Endothelial cell (in vitro differentiated cells): Measurements from ENCODE around the gene PRSS48. TPM values are rescaled to one million over a fixed set of nuclear protein-coding genes. Genes with fewer than 3 reads are reported as not detected.
A peak's percentile ranks its signal among the peaks of the same experiment; 100 is the strongest.
"Not testable (repeated sequence)": the region's sequence is repeated elsewhere in the genome, so short reads cannot be mapped to it uniquely, and the experiment has no call there.

ENCODE experiments used
- DNase-seq: peaks from one replicate; pipeline ENCODE4 v3.0.0; 2021; ENCODE audit warnings: low spot score
- H3K27ac Mint-ChIP-seq: one replicate; pipeline ENCODE4 v1.8.0; 2021; ENCODE audit warnings: mixed read lengths, inconsistent platforms; ENCODE audit not compliant: unreplicated experiment
- H3K27me3 Mint-ChIP-seq: one replicate; pipeline ENCODE4 v1.8.0; 2021; ENCODE audit warnings: mild to moderate bottlenecking, moderate library complexity, mixed read lengths, inconsistent platforms; ENCODE audit not compliant: unreplicated experiment
- H3K36me3 Mint-ChIP-seq: one replicate; pipeline ENCODE4 v1.8.0; 2021; ENCODE audit warnings: mild to moderate bottlenecking, low read depth, mixed read lengths, inconsistent platforms; ENCODE audit not compliant: unreplicated experiment
- H3K4me1 Mint-ChIP-seq: one replicate; pipeline ENCODE4 v1.8.0; 2021; ENCODE audit warnings: mild to moderate bottlenecking, mixed read lengths, inconsistent platforms; ENCODE audit not compliant: unreplicated experiment
- H3K4me3 Mint-ChIP-seq: one replicate; pipeline ENCODE4 v1.8.0; 2021; ENCODE audit warnings: mild to moderate bottlenecking, mixed read lengths, inconsistent platforms; ENCODE audit not compliant: unreplicated experiment
- H3K9me3 Mint-ChIP-seq: one replicate; pipeline ENCODE4 v1.8.0; 2021; ENCODE audit warnings: mixed read lengths, inconsistent platforms; ENCODE audit not compliant: unreplicated experiment
- total RNA-seq: library from RNA; stranded (reverse); fragmentation: NEBNext Ultra II Directional; extraction: Animal tissue kit (Norgen Biotek cat#: 25700); gene quantifications from one replicate; pipeline ENCODE4 v1.2.1, GENCODE V29; 2021; ENCODE audit not compliant: unreplicated experiment
- TF ChIP-seq, protein P1 (sequence below): fragments of 200-600 bp; sonication (generic); IDR thresholded peaks from one replicate; pipeline ENCODE4 v1.5.0; 2021; ENCODE audit warnings: antibody characterized with exemption; ENCODE audit not compliant: unreplicated experiment

The PRSS48 gene
- total RNA-seq, 1 donor from 2014 or later: not detected

DNA sequence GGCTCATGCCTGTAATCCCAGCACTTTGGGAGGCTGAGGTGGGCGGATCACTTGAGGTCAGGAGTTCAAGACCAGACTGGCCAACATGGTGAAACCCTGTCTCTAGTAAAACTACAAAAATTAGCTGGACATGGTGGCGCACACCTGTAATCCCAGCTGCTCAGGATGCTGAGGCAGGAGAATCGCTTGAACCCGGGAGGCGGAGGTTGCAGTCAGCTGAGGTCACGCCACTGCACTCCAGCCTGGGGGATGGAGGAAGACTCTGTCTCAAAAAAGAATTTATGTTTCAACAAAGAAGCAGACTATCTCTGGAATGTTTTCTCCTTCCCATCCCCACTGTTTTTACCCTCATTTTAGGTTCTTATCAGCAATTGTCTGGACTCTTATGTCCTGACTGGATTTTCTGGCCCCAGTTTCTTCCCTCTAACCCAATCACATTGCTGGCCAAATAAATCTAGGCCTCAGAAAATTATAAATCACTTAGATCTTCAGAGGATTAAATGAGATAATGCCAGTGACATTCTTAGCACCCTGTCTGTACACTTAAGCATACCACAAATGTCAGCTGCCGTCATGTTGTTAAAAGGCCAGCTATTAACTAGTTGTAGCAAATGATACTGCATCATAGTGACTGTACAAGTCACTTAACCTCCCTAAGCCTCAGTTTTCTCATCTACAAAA is 44.9 kb upstream of the PRSS48 start:
- Mint-ChIP-seq H3K4me3 (no peak overlapping the region), H3K27ac (no peak overlapping the region), H3K4me1 (peaks cover 22% of the 10 kb centered on the region)

DNA sequence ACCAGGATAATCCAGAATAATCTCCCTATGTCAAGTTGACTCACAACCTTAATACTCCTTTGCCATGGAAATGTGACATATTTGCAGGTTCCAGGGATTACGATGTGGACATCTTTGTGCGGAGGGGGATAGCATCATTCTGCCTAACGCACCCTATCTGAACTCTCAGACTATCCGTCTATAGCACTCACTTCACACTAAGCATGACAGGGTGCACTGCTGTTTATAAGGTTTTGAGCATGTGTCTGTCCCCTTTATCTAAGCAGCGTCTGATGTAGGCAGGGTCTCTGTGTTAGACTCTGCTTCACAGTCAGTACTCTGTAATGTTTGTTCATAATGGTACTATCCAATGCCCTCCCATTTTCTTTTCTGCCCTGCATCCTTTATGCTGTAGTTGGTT is 43.4 kb upstream of the PRSS48 start:
- Mint-ChIP-seq H3K27ac (no peak overlapping the region), H3K27me3 (peaks cover 3% of the 10 kb centered on the region)

More for the DNA sequence above, 44.9 kb upstream of the PRSS48 start:
- TF ChIP-seq, protein P1, sequence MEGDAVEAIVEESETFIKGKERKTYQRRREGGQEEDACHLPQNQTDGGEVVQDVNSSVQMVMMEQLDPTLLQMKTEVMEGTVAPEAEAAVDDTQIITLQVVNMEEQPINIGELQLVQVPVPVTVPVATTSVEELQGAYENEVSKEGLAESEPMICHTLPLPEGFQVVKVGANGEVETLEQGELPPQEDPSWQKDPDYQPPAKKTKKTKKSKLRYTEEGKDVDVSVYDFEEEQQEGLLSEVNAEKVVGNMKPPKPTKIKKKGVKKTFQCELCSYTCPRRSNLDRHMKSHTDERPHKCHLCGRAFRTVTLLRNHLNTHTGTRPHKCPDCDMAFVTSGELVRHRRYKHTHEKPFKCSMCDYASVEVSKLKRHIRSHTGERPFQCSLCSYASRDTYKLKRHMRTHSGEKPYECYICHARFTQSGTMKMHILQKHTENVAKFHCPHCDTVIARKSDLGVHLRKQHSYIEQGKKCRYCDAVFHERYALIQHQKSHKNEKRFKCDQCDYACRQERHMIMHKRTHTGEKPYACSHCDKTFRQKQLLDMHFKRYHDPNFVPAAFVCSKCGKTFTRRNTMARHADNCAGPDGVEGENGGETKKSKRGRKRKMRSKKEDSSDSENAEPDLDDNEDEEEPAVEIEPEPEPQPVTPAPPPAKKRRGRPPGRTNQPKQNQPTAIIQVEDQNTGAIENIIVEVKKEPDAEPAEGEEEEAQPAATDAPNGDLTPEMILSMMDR: no peak
- peaks cover 3% of the 10 kb centered on the region for H3K27me3 Mint-ChIP-seq
- DNase-seq: no peak
- H3K36me3 Mint-ChIP-seq: peaks cover 14% of the 10 kb centered on the region
- no peaks in the 10 kb centered on the region for H3K9me3 Mint-ChIP-seq

DNA sequence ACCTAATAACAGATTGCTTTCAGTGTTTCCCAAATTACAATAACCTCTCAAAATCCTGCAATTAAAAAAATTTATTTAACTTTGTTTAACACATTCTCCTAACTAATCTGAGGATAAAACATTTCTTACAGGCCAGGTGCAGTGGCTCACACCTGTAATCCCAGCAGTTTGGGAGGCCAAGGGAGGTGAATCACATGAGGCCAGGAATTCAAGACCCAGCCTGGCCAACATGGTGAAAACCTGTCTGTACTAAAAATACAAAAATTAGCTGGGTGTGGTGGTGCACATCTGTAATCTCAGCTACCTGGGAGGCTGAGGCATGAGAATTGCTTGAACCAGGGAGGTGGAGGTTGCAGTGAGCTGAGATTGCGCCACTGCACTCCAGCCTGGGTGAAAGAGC is 41.6 kb upstream of the PRSS48 start:
- not testable (repeated sequence) for H3K4me3 Mint-ChIP-seq, H3K27ac Mint-ChIP-seq, H3K36me3 Mint-ChIP-seq, DNase-seq, H3K27me3 Mint-ChIP-seq, H3K9me3 Mint-ChIP-seq
- peaks cover 16% of the 10 kb centered on the region for H3K4me1 Mint-ChIP-seq

More for the DNA sequence above, 43.4 kb upstream of the PRSS48 start:
- Mint-ChIP-seq H3K9me3 (no peaks in the 10 kb centered on the region), H3K36me3 (peaks cover 14% of the 10 kb centered on the region), H3K4me1 (peaks cover 16% of the 10 kb centered on the region), H3K4me3 (no peak overlapping the region)
- TF ChIP-seq, protein P1: no peak
- DNase-seq: no peak

DNA sequence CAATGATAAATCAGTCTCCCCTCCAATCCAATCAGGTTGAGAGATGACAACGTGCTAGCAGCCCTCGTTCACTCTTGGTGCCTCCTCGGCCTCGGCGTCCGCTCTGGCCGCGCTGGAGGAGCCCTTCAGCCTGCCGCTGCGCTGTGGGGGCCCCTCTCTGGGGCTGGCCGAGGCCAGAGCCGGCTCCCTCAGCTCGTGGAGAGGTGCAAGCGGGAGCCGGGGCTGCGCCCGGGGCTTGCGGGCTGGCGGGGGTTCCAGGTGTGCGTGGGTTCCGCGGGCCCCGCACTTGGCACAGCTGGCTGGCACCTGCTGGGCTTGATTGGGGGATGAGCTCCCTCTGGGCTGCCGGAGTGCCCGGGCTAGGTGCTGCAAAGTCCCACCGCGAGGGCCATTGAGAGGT is 40.9 kb upstream of the PRSS48 start:
- Mint-ChIP-seq H3K27me3 (peaks cover 3% of the 10 kb centered on the region), H3K9me3 (no peaks in the 10 kb centered on the region), H3K36me3 (peaks cover 9% of the 10 kb centered on the region), H3K4me1 (peaks cover 16% of the 10 kb centered on the region), H3K4me3 (no peak overlapping the region), H3K27ac (no peak overlapping the region)
- no peak for DNase-seq
- TF ChIP-seq, protein P1: no peak

DNA sequence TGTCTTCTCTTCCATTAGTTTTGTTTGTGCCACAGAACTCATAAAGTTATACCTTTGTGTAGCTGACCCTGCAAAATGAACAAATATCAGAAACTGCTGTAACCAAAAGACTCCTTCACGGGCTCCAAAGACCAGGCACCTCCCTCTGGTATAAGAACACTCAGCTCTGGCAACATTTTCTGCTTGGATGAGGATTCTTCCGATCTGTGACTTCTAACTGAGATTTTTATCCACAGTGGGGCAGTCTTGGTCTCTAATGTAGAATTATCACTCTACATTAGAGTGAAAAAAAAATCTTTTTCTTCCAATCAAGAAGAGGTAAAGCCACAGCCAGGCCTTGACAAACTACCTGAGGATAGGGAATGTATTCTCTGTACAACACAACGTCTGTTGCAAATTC is 38.5 kb upstream of the PRSS48 start:
- TF ChIP-seq, protein P1: no peak
- Mint-ChIP-seq H3K9me3 (no peaks in the 10 kb centered on the region), H3K27ac (peak overlapping the region; percentile 22), H3K27me3 (peaks cover 3% of the 10 kb centered on the region), H3K36me3 (peaks cover 6% of the 10 kb centered on the region), H3K4me1 (peaks cover 8% of the 10 kb centered on the region), H3K4me3 (no peak overlapping the region)
- no peak for DNase-seq
